Spinal cord (tissue), 10 donors: ENCODE results near the gene CCDC83. TPM values are rescaled to one million over a fixed set of nuclear protein-coding genes. Genes with fewer than 3 reads are reported as not detected.

Experiments
- DNase-seq, 6 donors: peaks; one replicate each; pipeline versions ENCODE4 v3.0.0 to v3.0.0-alpha.2; 2013 to 2015; ENCODE audit warnings: low spot score in 6 of 6, low read depth in 4 of 6
- H3K27ac ChIP-seq: one replicate; pipeline ENCODE4 v1.5.1; 2013; ENCODE audit warnings: low read depth, low read length, control low read depth
- H3K27me3 ChIP-seq: one replicate; pipeline ENCODE4 v1.6.1; 2013; ENCODE audit warnings: low read length; ENCODE audit not compliant: control insufficient read depth, insufficient read depth
- H3K36me3 ChIP-seq: one replicate; pipeline ENCODE4 v1.6.1; 2013; ENCODE audit warnings: low read length; ENCODE audit not compliant: control insufficient read depth, insufficient read depth
- H3K4me1 ChIP-seq: one replicate; pipeline ENCODE4 v1.6.1; 2013; ENCODE audit warnings: low read length; ENCODE audit not compliant: control insufficient read depth, insufficient read depth
- H3K4me3 ChIP-seq: one replicate; pipeline ENCODE4 v1.5.1; 2013; ENCODE audit warnings: low read depth, low read length, control low read depth
- H3K9me3 ChIP-seq: one replicate; pipeline ENCODE4 v1.6.1; 2013; ENCODE audit warnings: low read length; ENCODE audit not compliant: control insufficient read depth, insufficient read depth
- WGBS: methylation state at CpG from one replicate; pipeline ENCODE4 v1.1.5; 2013; ENCODE audit warnings: missing lambda C conversion rate; ENCODE audit not compliant: insufficient coverage; 5-methylcytosine and 5-hydroxymethylcytosine counted together
- polyA plus RNA-seq, 2 donors: library from polyadenylated mRNA; unstranded; fragments of 120-200 nt; gene quantifications; one replicate each; pipeline ENCODE4 v1.2.1, GENCODE V29; 2013; ENCODE audit not compliant: insufficient read length in 2 of 2
- total RNA-seq, 2 donors: library from RNA; depleted of rRNA in 1 of 2; stranded (reverse); fragments of 120-200 nt in 1 of 2; fragments of >200 nt in 1 of 2; gene quantifications; one replicate each; pipeline versions ENCODE4 v1.2.3 to v1.2.4, GENCODE V29; 2013 to 2014
- donor health status: healthy.

CCDC83 gene
- total and polyA plus RNA-seq, 4 donors: not detected

DNA sequence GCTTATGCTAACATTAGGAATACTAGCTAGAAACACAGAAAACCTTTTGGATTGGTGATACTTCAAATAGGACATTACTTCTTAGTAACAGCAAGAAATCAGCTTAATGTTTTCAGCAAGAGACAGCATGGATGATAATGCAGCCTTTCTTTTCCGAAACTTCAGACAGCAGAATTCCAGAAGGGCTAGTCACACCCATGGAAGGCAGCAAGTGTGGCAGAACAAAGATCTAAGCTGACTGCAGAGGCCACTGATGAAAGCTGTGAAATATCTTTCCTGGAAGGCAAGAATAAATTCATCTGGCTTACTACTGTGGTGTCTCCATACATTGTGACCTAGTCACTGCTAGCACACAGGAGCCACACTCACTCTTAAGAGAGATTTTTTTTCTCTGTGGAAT lies 100.3 kb downstream of the CCDC83 start:
- Histone ChIP-seq H3K27me3 (no peaks in the 10 kb centered on the region), H3K27ac (no peak overlapping the region), H3K4me1 (no peaks in the 10 kb centered on the region), H3K4me3 (no peak overlapping the region), H3K9me3 (peaks cover 2% of the 10 kb centered on the region), H3K36me3 (peaks cover 15% of the 10 kb centered on the region)
- WGBS: 91% methylated on average over 1 of the region's 1 CpG
- no peak for DNase-seq

DNA sequence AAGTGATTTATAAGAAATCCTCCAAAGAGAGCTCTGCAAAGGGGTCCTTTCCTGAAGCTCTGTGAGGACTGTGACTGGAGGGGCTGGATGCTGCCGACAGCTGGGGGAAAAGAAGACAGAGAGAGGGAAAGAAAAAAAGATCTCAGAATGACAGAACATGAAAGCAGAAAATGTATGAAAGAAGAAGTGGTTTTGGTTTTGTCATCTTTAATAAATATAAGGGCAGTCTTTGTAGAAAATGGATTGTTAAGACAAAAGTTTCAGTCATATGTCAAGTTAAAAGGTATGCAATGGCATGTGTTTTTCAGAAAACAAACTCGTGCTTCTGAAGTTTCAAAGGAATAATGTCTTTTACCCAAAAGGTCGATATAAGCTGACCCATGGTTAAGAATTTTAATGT lies 105.5 kb downstream of the CCDC83 start:
- Histone ChIP-seq H3K4me1 (no peaks in the 10 kb centered on the region), H3K36me3 (peaks cover 10% of the 10 kb centered on the region)

DNA sequence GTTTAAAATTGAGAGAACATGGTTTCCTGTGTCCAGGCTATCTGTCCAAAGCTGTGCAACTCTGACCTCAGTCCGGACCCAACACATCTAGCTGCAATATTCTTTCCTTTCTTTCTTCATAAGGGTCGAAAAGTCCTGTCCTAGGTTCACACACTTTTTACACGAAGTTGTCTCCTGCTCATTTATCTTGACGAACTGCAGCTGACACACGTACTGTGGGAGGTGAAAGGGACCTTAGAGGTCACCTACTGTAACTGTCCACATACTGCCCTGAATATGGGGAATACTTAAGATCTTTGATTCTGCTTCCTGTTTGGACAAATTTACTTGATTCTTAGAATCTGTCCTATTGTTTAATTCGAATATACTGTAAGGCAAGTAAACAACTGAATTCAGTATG lies 105.9 kb downstream of the CCDC83 start:
- no peak overlapping the region for H3K27ac ChIP-seq
- 90% methylated on average over 1 of the region's 6 CpGs for WGBS
- no peaks in the 10 kb centered on the region for H3K27me3 ChIP-seq
- no peak for DNase-seq
- no peak overlapping the region for H3K4me3 ChIP-seq
- H3K36me3 ChIP-seq: peaks cover 14% of the 10 kb centered on the region
- H3K4me1 ChIP-seq: no peaks in the 10 kb centered on the region
- no peaks in the 10 kb centered on the region for H3K9me3 ChIP-seq

More for the DNA sequence above, 105.5 kb downstream of the CCDC83 start:
- Histone ChIP-seq H3K9me3 (no peaks in the 10 kb centered on the region), H3K27me3 (no peaks in the 10 kb centered on the region), H3K27ac (no peak overlapping the region), H3K4me3 (no peak overlapping the region)
- WGBS: 55% methylated on average over 1 of the region's 3 CpGs
- DNase-seq: no peak

DNA sequence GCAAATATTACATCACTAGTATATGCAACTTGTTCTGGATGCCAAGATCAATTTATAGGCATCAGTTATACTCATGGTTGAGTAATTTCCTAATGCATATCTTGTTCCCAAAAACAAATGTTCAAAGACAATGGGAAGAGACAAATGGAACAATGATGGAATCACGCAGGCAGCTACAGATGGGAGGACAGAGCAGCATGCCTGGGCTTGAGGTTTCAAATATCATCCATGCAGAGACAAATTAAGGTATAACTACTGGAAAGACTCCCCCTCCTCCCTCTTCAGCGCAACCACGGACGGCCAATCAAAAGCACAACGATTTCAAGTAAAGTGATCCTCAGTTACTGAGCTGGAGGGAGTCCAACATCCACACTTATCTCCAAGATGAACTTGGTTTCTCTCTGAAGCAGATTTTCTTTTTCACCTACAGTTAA lies 106.8 kb downstream of the CCDC83 start:
- 58% methylated on average over 4 of the region's 5 CpGs for WGBS
- peaks cover 9% of the 10 kb centered on the region for H3K36me3 ChIP-seq
- no peaks in the 10 kb centered on the region for H3K9me3 ChIP-seq
- H3K27me3 ChIP-seq: no peaks in the 10 kb centered on the region
- no peak overlapping the region for H3K4me3 ChIP-seq
- no peak overlapping the region for H3K27ac ChIP-seq
- DNase-seq: peak in 1 of 6 donors; percentile 42
- no peaks in the 10 kb centered on the region for H3K4me1 ChIP-seq

DNA sequence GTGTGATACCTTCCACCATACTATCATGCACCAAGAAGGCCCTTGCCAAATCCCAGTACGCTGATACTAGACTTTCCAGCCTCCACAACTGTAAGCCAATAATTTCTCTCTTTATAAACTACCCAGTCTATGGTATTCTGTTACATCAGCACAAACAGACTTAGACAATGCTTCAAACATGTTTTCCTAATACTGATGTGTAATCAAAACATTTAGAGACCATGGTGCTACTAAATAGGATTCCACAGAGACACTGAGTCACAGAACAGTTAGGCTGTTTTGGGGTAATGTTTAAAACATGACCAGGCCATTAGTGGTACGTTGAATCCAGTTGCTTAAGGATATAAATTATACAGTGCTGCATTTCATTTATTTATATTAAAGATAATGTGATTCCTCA lies 110.0 kb downstream of the CCDC83 start:
- WGBS: 100% methylated on average over 1 of the region's 2 CpGs

DNA sequence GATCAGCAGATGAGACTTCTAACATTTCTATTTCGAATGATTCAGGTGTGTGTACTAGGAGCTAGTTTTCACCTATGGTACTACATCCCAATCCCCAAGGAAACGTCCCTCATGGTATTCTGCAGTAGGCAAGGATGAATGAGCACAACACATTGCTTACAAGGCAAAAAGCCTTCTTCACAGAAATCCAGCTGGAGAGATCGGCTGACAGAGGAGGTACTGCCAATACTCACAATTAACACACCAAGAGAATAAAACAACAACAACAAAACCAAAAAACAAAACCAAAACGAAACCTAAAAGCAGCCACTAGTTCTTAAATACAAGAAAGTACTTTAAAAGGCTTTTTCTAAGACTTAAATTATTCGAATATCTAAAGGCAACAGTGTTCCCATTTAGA lies 112.3 kb downstream of the CCDC83 start:
- no peaks in the 10 kb centered on the region for H3K27me3 ChIP-seq
- H3K4me3 ChIP-seq: no peak overlapping the region
- H3K4me1 ChIP-seq: peaks cover 4% of the 10 kb centered on the region
- H3K9me3 ChIP-seq: no peaks in the 10 kb centered on the region
- DNase-seq: peak in 2 of 6 donors; percentile 24 to 43
- H3K36me3 ChIP-seq: peaks cover 16% of the 10 kb centered on the region
- WGBS: 59% methylated on average over 4 of the region's 5 CpGs
- H3K27ac ChIP-seq: no peak overlapping the region

More for the DNA sequence above, 110.0 kb downstream of the CCDC83 start:
- no peak overlapping the region for H3K27ac ChIP-seq
- H3K9me3 ChIP-seq: no peaks in the 10 kb centered on the region
- H3K4me1 ChIP-seq: peaks cover 4% of the 10 kb centered on the region
- peaks cover 6% of the 10 kb centered on the region for H3K36me3 ChIP-seq
- no peak for DNase-seq
- no peaks in the 10 kb centered on the region for H3K27me3 ChIP-seq
- H3K4me3 ChIP-seq: no peak overlapping the region

Other genes starting within 250 kb of the CCDC83 start
- 100 to 1,000 TPM in 1 of 2 donors, 10 to 100 TPM in 1; 37.7 to 111 TPM for gene DLG2, start 228.0 kb upstream of the CCDC83 start, total RNA-seq
- gene DLG2, start 228.0 kb upstream of the CCDC83 start, polyA plus RNA-seq: 10 to 100 TPM; 44.4 to 53.6 TPM
- gene TMEM126B, start 226.8 kb upstream of the CCDC83 start, total RNA-seq: 10 to 100 TPM; 68.4 to 70.9 TPM
- gene TMEM126B, start 226.8 kb upstream of the CCDC83 start, polyA plus RNA-seq: 10 to 100 TPM; 63.1 to 63.3 TPM
- gene TMEM126A, start 207.4 kb upstream of the CCDC83 start, total RNA-seq: 10 to 100 TPM; 30.7 to 40.7 TPM
- 10 to 100 TPM; 43.8 to 49.0 TPM for gene TMEM126A, start 207.4 kb upstream of the CCDC83 start, polyA plus RNA-seq
- gene CREBZF, start 190.3 kb upstream of the CCDC83 start, total RNA-seq: 10 to 100 TPM; 48.5 to 70.5 TPM
- 10 to 100 TPM; 70.0 to 79.5 TPM for gene CREBZF, start 190.3 kb upstream of the CCDC83 start, polyA plus RNA-seq
- gene CCDC89, start 169.2 kb upstream of the CCDC83 start, total RNA-seq: 1 to 10 TPM; 2.1 to 5.5 TPM
- gene CCDC89, start 169.2 kb upstream of the CCDC83 start, polyA plus RNA-seq: 1 to 10 TPM; 1.2 to 1.4 TPM
- gene SYTL2, start 44.2 kb upstream of the CCDC83 start, total RNA-seq: 10 to 100 TPM; 28.3 to 34.7 TPM
- gene SYTL2, start 44.2 kb upstream of the CCDC83 start, polyA plus RNA-seq: 10 to 100 TPM; 24.0 to 24.6 TPM
- gene PICALM, start 213.7 kb downstream of the CCDC83 start, total RNA-seq: 100 to 1,000 TPM; 204 to 512 TPM
- gene PICALM, start 213.7 kb downstream of the CCDC83 start, polyA plus RNA-seq: 100 to 1,000 TPM; 147 to 161 TPM